Natural killer cell treated with Interleukin-12 subunit alpha and Interleukin-12 subunit beta and Interleukin-15 and Interleukin-18, amount 100 ng/mL, for 72 hours (primary cell): ENCODE measurements around the gene CCL5. TPM values are rescaled to one million over a fixed set of nuclear protein-coding genes. Genes with fewer than 3 reads are reported as not detected.

Source experiments
- ATAC-seq, 2 donors: fragments of 150-1000 bp; cut with Tn5 transposase in 1 of 2; sonication (Bioruptor Pico), chemical (Tn5 transposase) in 1 of 2; 2 replicates each; pipeline ENCODE4 v1.10.0; 2021
- DNase-seq: peaks from one replicate; pipeline ENCODE4 v3.0.0; 2022; ENCODE audit warnings: low spot score
- H3K27ac Mint-ChIP-seq, 2 donors: 1 replicate in 1 of 2; 2 replicates in 1 of 2; pipeline ENCODE4 v1.8.0; 2022; ENCODE audit warnings: mixed read lengths in 2 of 2, mild to moderate bottlenecking in 1 of 2, moderate library complexity in 1 of 2
- H3K27me3 Mint-ChIP-seq, 2 donors: 1 replicate in 1 of 2; 2 replicates in 1 of 2; pipeline ENCODE4 v1.8.0; 2022; ENCODE audit warnings: mixed read lengths in 2 of 2
- H3K36me3 Mint-ChIP-seq: one replicate; pipeline ENCODE4 v1.8.0; 2022; ENCODE audit warnings: mixed read lengths
- H3K4me1 Mint-ChIP-seq, 2 donors: 1 replicate in 1 of 2; 2 replicates in 1 of 2; pipeline ENCODE4 v1.8.0; 2022; ENCODE audit warnings: low read depth in 2 of 2, mixed read lengths in 2 of 2, mild to moderate bottlenecking in 1 of 2
- H3K4me3 Mint-ChIP-seq: one replicate; pipeline ENCODE4 v1.8.0; 2022; ENCODE audit warnings: mixed read lengths
- H3K9me3 Mint-ChIP-seq: 2 replicates; pipeline ENCODE4 v1.8.0; 2022; ENCODE audit warnings: mixed read lengths
- total RNA-seq, 2 donors: library from RNA; stranded (reverse); gene quantifications; one replicate each; pipeline ENCODE4 v1.2.3, GENCODE V29; 2022

The CCL5 gene
- total RNA-seq, 2 donors from 2014 or later, result 97.5 to 224 TPM

DNA sequence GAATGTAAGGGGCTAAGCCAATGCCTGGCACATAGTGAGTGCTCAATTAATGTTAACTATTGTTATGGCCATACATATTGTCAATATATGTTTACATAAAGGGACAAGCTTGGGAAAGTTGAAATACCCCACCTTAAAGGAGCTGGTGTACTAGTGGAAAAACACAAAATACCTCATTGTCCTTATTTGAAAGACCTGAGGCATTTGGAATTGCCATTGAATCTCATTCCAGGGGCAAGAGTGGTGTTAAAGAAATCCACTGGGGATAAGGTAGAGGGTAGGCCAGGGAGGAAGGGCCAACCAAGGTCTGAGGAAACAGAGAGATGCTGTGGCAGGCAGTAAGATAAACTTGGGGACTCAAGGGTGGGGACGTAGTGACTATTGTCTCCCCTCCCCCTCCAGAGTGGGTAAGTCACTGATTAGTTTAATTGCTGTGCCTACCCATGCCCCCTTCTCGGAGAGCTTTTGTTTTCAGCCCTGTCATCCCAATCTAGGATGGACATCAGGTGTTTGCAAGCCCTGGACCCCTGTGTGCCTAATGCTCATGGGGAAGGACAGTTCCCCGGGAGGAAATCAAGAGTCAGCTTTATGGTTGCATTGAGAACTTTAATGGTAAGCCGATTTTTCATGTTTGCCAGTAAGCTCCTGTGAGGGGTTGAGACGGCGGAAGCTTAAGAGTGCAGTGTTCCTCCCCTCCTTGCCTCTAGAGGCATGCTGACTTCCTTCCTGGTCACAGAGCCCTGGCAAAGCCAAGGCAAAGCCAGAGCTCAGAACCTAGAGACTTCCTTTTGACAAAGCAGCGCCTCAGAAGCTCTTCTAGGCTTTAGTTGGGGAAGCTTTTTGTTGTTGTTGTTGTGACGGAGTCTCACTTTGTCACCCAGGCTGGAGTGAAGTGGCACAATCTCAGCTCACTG lies 9.0 kb downstream of the CCL5 start:
- no peaks in the 10 kb centered on the region for H3K9me3 Mint-ChIP-seq
- no peaks in the 10 kb centered on the region for H3K27me3 Mint-ChIP-seq
- H3K36me3 Mint-ChIP-seq, result peaks cover 21% of the 10 kb centered on the region
- H3K4me1 Mint-ChIP-seq, result peaks cover 42 to 52% of the 10 kb centered on the region in 2 donors
- ATAC-seq, result peak; percentile 60 to 69
- peak overlapping the region; percentile 67 to 84 for H3K27ac Mint-ChIP-seq
- no peak for DNase-seq
- peak overlapping the region; percentile 18 for H3K4me3 Mint-ChIP-seq

DNA sequence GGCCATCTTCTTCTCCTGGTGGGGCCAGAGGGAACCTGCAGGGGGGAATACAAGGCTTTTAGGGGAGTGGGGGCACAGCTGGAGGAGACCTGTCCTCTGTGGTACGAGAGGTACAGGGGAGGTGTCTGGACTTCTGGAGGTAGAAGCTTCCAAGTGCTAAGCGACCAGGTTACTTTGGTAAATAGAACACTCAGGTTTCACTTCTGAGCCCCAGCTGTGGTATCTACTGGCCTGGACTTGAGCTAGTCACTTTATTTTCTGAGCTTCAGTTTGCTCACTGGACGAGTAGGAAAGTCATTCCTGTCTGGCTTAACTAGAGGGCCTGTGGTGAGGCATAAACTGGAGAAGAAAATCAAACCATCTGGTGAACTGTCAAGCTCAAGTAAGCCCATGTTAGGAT lies 11.4 kb downstream of the CCL5 start, which contains the start of gene HEATR9:
Gene HEATR9 (minus strand): TSS at position 155 of the 400 bp plus-strand sequence. CDS start 149 bp downstream, at position 6.
- ATAC-seq, result no peak
- Mint-ChIP-seq H3K36me3 (peaks cover 16% of the 10 kb centered on the region), H3K27ac (peak within 1 kb of the TSS; percentile 32 to 68), H3K4me1 (peaks cover 38 to 56% of the 10 kb centered on the region in 2 donors), H3K27me3 (no peaks in the 10 kb centered on the region), H3K4me3 (no peak within 1 kb of the TSS), H3K9me3 (no peaks in the 10 kb centered on the region)
- no peak for DNase-seq

- Mint-ChIP-seq H3K27me3 (no peaks in the 10 kb centered on the region), H3K36me3 (peaks cover 10% of the 10 kb centered on the region), H3K4me1 (peaks cover 31 to 53% of the 10 kb centered on the region in 2 donors), H3K9me3 (no peaks in the 10 kb centered on the region), H3K4me3 (no peak overlapping the region), H3K27ac (peak overlapping the region; percentile 1 to 68)
- ATAC-seq (no peak), DNase-seq (no peak)
These were observed 12.6 kb downstream of the CCL5 start for GRCh38 chr17:35867574-35867973.

GRCh38 chr17:35866341-35866950 lies 13.7 kb downstream of the CCL5 start:
- H3K27ac Mint-ChIP-seq, result peak overlapping the region; percentile 29 to 69
- peaks cover 4% of the 10 kb centered on the region for H3K36me3 Mint-ChIP-seq
- ATAC-seq, result no peak

GRCh38 chr17:35865412-35866340 lies 14.5 kb downstream of the CCL5 start:
- Mint-ChIP-seq H3K27ac (peak overlapping the region; percentile 29 to 69), H3K27me3 (no peaks in the 10 kb centered on the region), H3K4me1 (peaks cover 20 to 40% of the 10 kb centered on the region in 2 donors), H3K36me3 (peaks cover under 1% of the 10 kb centered on the region), H3K4me3 (no peak overlapping the region), H3K9me3 (no peaks in the 10 kb centered on the region)
- no peak for ATAC-seq
- no peak for DNase-seq

More at GRCh38 chr17:35866341-35866950, 13.7 kb downstream of the CCL5 start:
- H3K4me3 Mint-ChIP-seq, result no peak overlapping the region
- DNase-seq, result no peak
- H3K27me3 Mint-ChIP-seq, result no peaks in the 10 kb centered on the region
- peaks cover 25 to 46% of the 10 kb centered on the region in 2 donors for H3K4me1 Mint-ChIP-seq
- H3K9me3 Mint-ChIP-seq, result no peaks in the 10 kb centered on the region

GRCh38 chr17:35864853-35865252 lies 15.3 kb downstream of the CCL5 start:
- Mint-ChIP-seq H3K4me3 (no peak overlapping the region), H3K36me3 (no peaks in the 10 kb centered on the region), H3K4me1 (peaks cover 18 to 37% of the 10 kb centered on the region in 2 donors), H3K9me3 (no peaks in the 10 kb centered on the region), H3K27me3 (no peaks in the 10 kb centered on the region), H3K27ac (no peak overlapping the region)
- ATAC-seq, result no peak
- no peak for DNase-seq

DNA sequence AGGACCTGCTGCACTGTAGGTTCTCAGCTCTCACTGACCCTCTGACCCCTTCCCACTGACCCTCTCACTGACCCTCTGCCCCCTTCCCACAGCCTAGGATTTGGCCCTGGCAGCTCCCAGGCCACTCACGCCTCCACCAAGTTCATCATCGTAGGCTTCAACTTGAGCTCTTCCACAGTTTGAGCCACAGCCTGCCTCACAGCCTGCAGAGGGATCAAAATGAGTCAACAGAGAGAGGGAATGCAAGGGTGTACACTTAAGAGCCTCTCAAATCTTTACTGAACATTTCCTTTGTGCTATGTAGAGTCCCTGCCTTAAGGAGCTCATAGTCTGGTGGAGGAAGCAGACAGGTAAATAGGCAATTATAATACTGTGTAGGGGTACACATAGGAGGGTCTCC lies 23.6 kb downstream of the CCL5 start:
- Mint-ChIP-seq H3K27me3 (no peaks in the 10 kb centered on the region), H3K4me3 (peak overlapping the region; percentile 63), H3K27ac (peak overlapping the region; percentile 76 to 78), H3K9me3 (no peaks in the 10 kb centered on the region), H3K36me3 (peaks cover 22% of the 10 kb centered on the region), H3K4me1 (peaks cover 46 to 47% of the 10 kb centered on the region in 2 donors)
- peak; percentile 56 to 85 for ATAC-seq
- no peak for DNase-seq

GRCh38 chr17:35855965-35856364 lies 24.2 kb downstream of the CCL5 start:
- no peak for ATAC-seq
- H3K36me3 Mint-ChIP-seq, result peaks cover 29% of the 10 kb centered on the region
- H3K9me3 Mint-ChIP-seq, result no peaks in the 10 kb centered on the region
- no peak for DNase-seq
- H3K27ac Mint-ChIP-seq, result peak overlapping the region; percentile 56 to 78
- H3K4me1 Mint-ChIP-seq, result peaks cover 50 to 54% of the 10 kb centered on the region in 2 donors
- H3K27me3 Mint-ChIP-seq, result no peaks in the 10 kb centered on the region
- H3K4me3 Mint-ChIP-seq, result peak overlapping the region; percentile 54

GRCh38 chr17:35849469-35850348 lies 30.5 kb downstream of the CCL5 start:
- H3K4me1 Mint-ChIP-seq, result peaks cover 35 to 45% of the 10 kb centered on the region in 2 donors
- DNase-seq (peak; percentile 80), ATAC-seq (peak; percentile 73 to 79)
- peak overlapping the region; percentile 0 for H3K4me3 Mint-ChIP-seq
- H3K36me3 Mint-ChIP-seq, result peaks cover 45% of the 10 kb centered on the region
- peak overlapping the region; percentile 40 to 55 for H3K27ac Mint-ChIP-seq
- H3K27me3 Mint-ChIP-seq, result no peaks in the 10 kb centered on the region
- H3K9me3 Mint-ChIP-seq, result no peaks in the 10 kb centered on the region

DNA sequence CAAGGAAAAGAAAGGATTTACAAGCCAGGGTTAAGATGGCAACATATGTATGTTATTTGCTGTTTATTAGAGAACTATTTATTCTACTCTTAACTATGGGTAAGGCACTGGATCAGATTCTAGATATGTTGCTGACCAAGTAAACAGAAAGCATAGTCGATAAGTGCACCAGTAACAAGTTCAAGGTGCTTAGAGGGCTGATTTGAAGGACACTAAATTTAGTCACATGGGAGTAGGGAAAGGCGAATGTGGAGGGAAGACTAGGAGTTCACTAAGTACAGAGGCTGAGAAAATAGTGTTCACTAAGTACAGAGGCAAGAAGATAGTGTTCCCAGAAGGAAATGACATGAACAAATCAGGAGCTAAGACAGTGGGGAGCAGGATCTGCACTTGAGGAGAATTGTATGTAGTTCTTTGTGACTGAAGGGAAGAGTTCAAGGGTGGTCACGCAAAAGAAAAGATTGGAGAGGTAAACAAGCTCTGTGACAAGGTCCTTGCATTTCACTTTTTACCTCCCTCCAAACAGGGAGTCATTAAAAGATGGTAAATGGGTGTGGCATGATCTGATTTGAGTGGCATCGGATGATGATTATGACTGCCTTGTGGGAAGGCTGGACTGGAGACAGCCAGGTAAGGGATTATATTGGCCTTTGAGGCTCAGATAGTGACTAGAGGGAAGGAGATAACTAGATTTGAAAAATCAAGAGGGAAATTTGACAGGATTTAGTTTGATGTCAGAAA lies 32.4 kb downstream of the CCL5 start:
- Mint-ChIP-seq H3K4me1 (peaks cover 27 to 38% of the 10 kb centered on the region in 2 donors), H3K27ac (peak overlapping the region; percentile 4 to 6), H3K9me3 (no peaks in the 10 kb centered on the region), H3K4me3 (no peak overlapping the region), H3K27me3 (no peaks in the 10 kb centered on the region), H3K36me3 (peaks cover 49% of the 10 kb centered on the region)
- ATAC-seq, result no peak
- no peak for DNase-seq

DNA sequence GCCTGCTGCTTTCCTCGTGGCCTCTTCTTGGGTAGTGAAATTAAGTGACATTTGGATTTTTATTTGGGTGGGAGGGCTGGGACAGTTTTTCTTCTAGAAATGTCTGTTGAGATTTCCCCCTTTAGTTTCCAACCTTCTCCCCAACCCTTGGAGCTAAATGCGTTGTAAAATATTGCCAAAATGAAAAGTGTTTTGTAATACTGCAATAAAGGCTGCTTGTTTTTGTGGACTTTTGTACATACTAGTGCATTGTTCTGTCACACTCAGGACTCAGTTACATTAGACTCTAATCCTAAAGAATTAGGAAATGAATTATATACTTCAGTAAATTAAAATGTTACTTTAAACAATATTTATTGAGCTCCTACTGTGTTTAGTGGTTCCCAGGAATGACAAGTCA lies 33.2 kb downstream of the CCL5 start:
- H3K4me1 Mint-ChIP-seq, result peaks cover 25 to 35% of the 10 kb centered on the region in 2 donors
- no peaks in the 10 kb centered on the region for H3K9me3 Mint-ChIP-seq
- no peaks in the 10 kb centered on the region for H3K27me3 Mint-ChIP-seq
- DNase-seq, result no peak
- H3K36me3 Mint-ChIP-seq, result peaks cover 52% of the 10 kb centered on the region
- no peak for ATAC-seq
- H3K27ac Mint-ChIP-seq, result peak overlapping the region; percentile 4 to 6
- no peak overlapping the region for H3K4me3 Mint-ChIP-seq
